Immature natural killer cell (primary cell): ENCODE results near the gene KRT5. TPM values are rescaled to one million over a fixed set of nuclear protein-coding genes. Genes with fewer than 3 reads are reported as not detected.

Experiments used
- DNase-seq, 3 donors: peaks; one replicate each; pipeline ENCODE4 v3.0.0; 2022; ENCODE audit warnings: mixed read lengths in 1 of 3
- H3K27ac Mint-ChIP-seq, 6 donors: one replicate each; pipeline ENCODE4 v1.8.0; 2020; ENCODE audit warnings: mixed read lengths in 6 of 6, mild to moderate bottlenecking in 5 of 6, inconsistent platforms in 4 of 6, moderate library complexity in 3 of 6
- H3K27me3 Mint-ChIP-seq, 3 donors: one replicate each; pipeline ENCODE4 v1.8.0; 2020 to 2021; ENCODE audit warnings: low read depth in 3 of 3, mild to moderate bottlenecking in 3 of 3, mixed read lengths in 3 of 3, moderate library complexity in 3 of 3, inconsistent platforms in 1 of 3
- H3K36me3 Mint-ChIP-seq, 3 donors: one replicate each; pipeline ENCODE4 v1.8.0; 2020; ENCODE audit warnings: mixed read lengths in 3 of 3, inconsistent platforms in 2 of 3, mild to moderate bottlenecking in 2 of 3
- H3K4me1 Mint-ChIP-seq, 2 donors: one replicate each; pipeline ENCODE4 v1.8.0; 2020; ENCODE audit warnings: inconsistent platforms in 2 of 2, mild to moderate bottlenecking in 2 of 2, mixed read lengths in 2 of 2, moderate library complexity in 1 of 2
- H3K4me3 Mint-ChIP-seq, 5 donors: one replicate each; pipeline ENCODE4 v1.8.0; 2020; ENCODE audit warnings: mild to moderate bottlenecking in 5 of 5, mixed read lengths in 5 of 5, inconsistent platforms in 3 of 5, moderate library complexity in 3 of 5
- H3K9me3 Mint-ChIP-seq, 6 donors: one replicate each; pipeline ENCODE4 v1.8.0; 2020; ENCODE audit warnings: mild to moderate bottlenecking in 6 of 6, mixed read lengths in 6 of 6, inconsistent platforms in 4 of 6, moderate library complexity in 3 of 6
- polyA plus RNA-seq, 3 donors: library from polyadenylated mRNA; unstranded; fragments of 300-500 nt; fragmentation: Illumina TruSeq; gene quantifications; one replicate each; pipeline ENCODE4 v1.2.3, GENCODE V29; 2021

Gene KRT5
- polyA plus RNA-seq, 3 donors from 2014 or later: not detected

DNA sequence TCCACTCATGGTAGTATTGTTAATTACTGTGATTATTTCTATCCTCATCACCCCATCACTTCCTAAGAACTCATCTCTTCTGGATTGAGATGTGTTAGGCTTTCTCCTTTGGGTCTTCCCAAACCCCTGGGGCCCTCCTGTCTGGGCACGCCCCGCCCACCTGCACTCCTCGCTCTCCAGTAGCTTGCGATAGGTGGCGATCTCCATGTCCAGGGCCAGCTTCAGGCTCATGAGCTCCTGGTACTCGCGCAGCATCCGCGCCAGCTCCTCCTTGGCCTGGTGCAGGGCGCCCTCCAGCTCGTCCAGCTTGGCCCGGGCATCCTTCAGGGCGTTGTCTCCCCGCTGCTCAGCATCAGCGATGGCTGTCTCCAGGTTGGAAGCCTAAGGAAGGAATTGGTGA lies 25.9 kb upstream of the KRT5 start:
- Mint-ChIP-seq H3K36me3 (peaks cover 0 to 4% (median 3%) of the 10 kb centered on the region in 3 donors), H3K9me3 (no peaks in the 10 kb centered on the region), H3K4me3 (no peak overlapping the region), H3K27me3 (peaks cover 3 to 5% (median 4%) of the 10 kb centered on the region in 3 donors), H3K4me1 (peaks cover 10 to 27% of the 10 kb centered on the region in 2 donors), H3K27ac (no peak overlapping the region)
- no peak for DNase-seq

- peaks cover 4 to 6% (median 5%) of the 10 kb centered on the region in 3 donors for H3K27me3 Mint-ChIP-seq
- H3K4me1 Mint-ChIP-seq: peaks cover 10 to 27% of the 10 kb centered on the region in 2 donors
- peaks cover 0 to 4% (median 3%) of the 10 kb centered on the region in 3 donors for H3K36me3 Mint-ChIP-seq
- peak overlapping the region in 1 of 6 donors; percentile 8 for H3K27ac Mint-ChIP-seq
- no peaks in the 10 kb centered on the region for H3K9me3 Mint-ChIP-seq
- DNase-seq: no peak
- no peak overlapping the region for H3K4me3 Mint-ChIP-seq
Observed at GRCh38 chr12:52543985-52544883, 24.0 kb upstream of the KRT5 start.

GRCh38 chr12:52542785-52543318 lies 22.7 kb upstream of the KRT5 start:
- Mint-ChIP-seq H3K9me3 (no peaks in the 10 kb centered on the region), H3K4me1 (peaks cover 10 to 25% of the 10 kb centered on the region in 2 donors), H3K36me3 (peaks cover 0 to 4% (median 0%) of the 10 kb centered on the region in 3 donors), H3K4me3 (peak overlapping the region in 1 of 5 donors; percentile 8), H3K27me3 (peaks cover 3 to 6% (median 5%) of the 10 kb centered on the region in 3 donors), H3K27ac (peak overlapping the region in 5 of 6 donors; percentile 66 to 89 (median 83))
- DNase-seq: peak; percentile 44 to 46 (median 45)

GRCh38 chr12:52542157-52542556 lies 22.0 kb upstream of the KRT5 start:
- no peaks in the 10 kb centered on the region for H3K9me3 Mint-ChIP-seq
- peaks cover 3 to 5% (median 5%) of the 10 kb centered on the region in 3 donors for H3K27me3 Mint-ChIP-seq
- H3K36me3 Mint-ChIP-seq: peaks cover 0 to 4% (median 0%) of the 10 kb centered on the region in 3 donors
- no peak for DNase-seq
- H3K4me1 Mint-ChIP-seq: peaks cover 10 to 19% of the 10 kb centered on the region in 2 donors
- H3K27ac Mint-ChIP-seq: peak overlapping the region in 4 of 6 donors; percentile 29 to 89 (median 73)
- H3K4me3 Mint-ChIP-seq: no peak overlapping the region

DNA sequence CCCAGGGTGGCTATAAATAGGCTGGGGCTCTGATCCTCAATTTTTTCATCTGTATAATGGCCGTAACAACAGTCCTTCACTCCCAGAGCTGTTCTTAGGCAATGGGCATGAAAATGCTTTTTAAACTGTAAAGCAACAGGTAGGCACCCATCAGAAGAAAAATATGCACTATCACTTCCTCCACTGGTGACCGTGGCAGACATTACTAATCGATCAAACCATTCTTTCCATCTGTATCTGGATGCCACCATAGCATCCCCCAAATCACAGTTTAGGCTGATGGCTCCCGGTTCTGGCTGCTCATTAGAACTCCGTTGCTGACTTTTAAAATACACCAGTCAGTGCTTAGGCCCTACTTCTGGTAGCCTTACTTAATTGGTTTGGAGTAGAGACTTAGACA lies 21.5 kb upstream of the KRT5 start:
- H3K27me3 Mint-ChIP-seq: peaks cover 3 to 4% (median 3%) of the 10 kb centered on the region in 3 donors
- H3K27ac Mint-ChIP-seq: peak overlapping the region in 3 of 6 donors; percentile 19 to 89 (median 83)
- peaks cover 10 to 19% of the 10 kb centered on the region in 2 donors for H3K4me1 Mint-ChIP-seq
- no peak overlapping the region for H3K4me3 Mint-ChIP-seq
- H3K9me3 Mint-ChIP-seq: no peaks in the 10 kb centered on the region
- peaks cover 0 to 4% (median 0%) of the 10 kb centered on the region in 3 donors for H3K36me3 Mint-ChIP-seq
- no peak for DNase-seq

- Mint-ChIP-seq H3K36me3 (peaks cover 0 to 4% (median 0%) of the 10 kb centered on the region in 3 donors), H3K4me1 (peaks cover 10 to 19% of the 10 kb centered on the region in 2 donors), H3K4me3 (no peak overlapping the region), H3K27ac (no peak overlapping the region), H3K27me3 (peaks cover 2 to 4% (median 3%) of the 10 kb centered on the region in 3 donors), H3K9me3 (no peaks in the 10 kb centered on the region)
- DNase-seq: no peak
Observed at GRCh38 chr12:52540531-52540930, 20.3 kb upstream of the KRT5 start.

- H3K27ac Mint-ChIP-seq: no peak overlapping the region
Observed at GRCh38 chr12:52539821-52540173, 19.6 kb upstream of the KRT5 start.

DNA sequence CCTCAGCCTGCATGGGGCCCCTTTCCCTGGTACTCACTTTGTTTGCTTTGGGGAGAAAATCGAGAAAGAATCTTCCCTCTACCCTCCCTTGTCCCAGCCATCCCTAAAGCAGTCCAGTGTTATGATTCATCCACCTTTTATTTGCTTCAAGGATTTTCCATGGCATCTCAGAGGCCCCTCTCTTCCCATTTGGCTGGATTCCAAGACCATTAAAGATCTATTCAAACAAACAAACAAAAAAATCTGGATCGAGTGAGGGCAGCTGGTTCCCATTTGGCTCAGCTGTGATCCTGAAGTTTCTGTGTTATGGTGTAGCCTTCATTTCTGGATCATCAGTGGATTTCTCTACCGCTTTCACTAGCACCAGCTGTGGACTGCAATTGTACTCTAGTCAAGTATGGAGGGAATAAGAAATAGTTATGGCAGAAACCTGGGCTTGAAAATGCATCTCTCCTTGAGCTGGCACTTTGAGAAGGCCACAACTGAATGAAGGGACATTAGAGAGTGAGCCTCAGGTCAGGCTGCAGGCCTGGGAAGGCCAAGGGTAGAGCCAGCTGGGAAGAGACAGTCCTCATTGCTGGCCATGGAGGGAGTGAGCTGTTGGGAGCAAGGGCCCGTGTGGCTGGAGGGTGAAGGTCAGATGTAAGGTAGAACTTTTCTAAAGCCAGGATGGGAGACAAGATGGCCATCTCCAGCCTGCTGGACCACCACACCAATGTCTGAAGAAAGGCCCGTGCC lies 19.1 kb upstream of the KRT5 start:
- peak overlapping the region in 1 of 6 donors; percentile 30 for H3K27ac Mint-ChIP-seq
- no peaks in the 10 kb centered on the region for H3K9me3 Mint-ChIP-seq
- no peak overlapping the region for H3K4me3 Mint-ChIP-seq
- peaks cover 0 to 4% (median 0%) of the 10 kb centered on the region in 3 donors for H3K36me3 Mint-ChIP-seq
- H3K4me1 Mint-ChIP-seq: peaks cover 10 to 19% of the 10 kb centered on the region in 2 donors
- H3K27me3 Mint-ChIP-seq: peaks cover 2 to 5% (median 3%) of the 10 kb centered on the region in 3 donors
- DNase-seq: no peak

More at GRCh38 chr12:52539821-52540173, 19.6 kb upstream of the KRT5 start:
- DNase-seq: no peak
- H3K4me3 Mint-ChIP-seq: no peak overlapping the region
- H3K4me1 Mint-ChIP-seq: peaks cover 10 to 19% of the 10 kb centered on the region in 2 donors
- peaks cover 0 to 4% (median 0%) of the 10 kb centered on the region in 3 donors for H3K36me3 Mint-ChIP-seq
- peaks cover 2 to 3% (median 3%) of the 10 kb centered on the region in 3 donors for H3K27me3 Mint-ChIP-seq
- no peaks in the 10 kb centered on the region for H3K9me3 Mint-ChIP-seq

GRCh38 chr12:52537101-52537500 lies 16.9 kb upstream of the KRT5 start:
- Mint-ChIP-seq H3K27ac (no peak overlapping the region), H3K9me3 (no peaks in the 10 kb centered on the region), H3K36me3 (no peaks in the 10 kb centered on the region), H3K27me3 (peaks cover 0 to 6% (median 5%) of the 10 kb centered on the region in 3 donors), H3K4me1 (peaks cover 0 to 2% of the 10 kb centered on the region in 2 donors), H3K4me3 (no peak overlapping the region)
- DNase-seq: no peak

DNA sequence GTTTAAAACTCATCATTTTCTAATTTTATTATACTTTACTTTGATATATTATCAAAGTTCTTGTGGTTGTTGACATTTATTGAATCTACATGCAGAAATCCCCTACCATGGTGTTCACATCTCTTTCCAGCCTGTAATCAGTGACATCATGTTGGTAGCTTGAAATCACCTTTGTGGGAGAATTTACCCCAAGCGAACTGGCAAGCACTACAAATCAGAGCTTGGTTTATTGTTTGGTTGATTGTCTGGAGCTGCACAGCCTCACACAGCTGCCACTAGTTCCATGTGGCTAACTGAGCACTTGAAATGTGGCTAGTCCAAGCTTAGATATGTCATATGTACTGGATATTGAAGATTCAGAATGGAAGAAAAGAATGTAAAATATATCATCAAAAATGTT lies 15.4 kb upstream of the KRT5 start:
- no peak for DNase-seq
- peaks cover 0 to 5% (median 5%) of the 10 kb centered on the region in 3 donors for H3K27me3 Mint-ChIP-seq
- H3K4me1 Mint-ChIP-seq: no peaks in the 10 kb centered on the region
- no peaks in the 10 kb centered on the region for H3K36me3 Mint-ChIP-seq
- no peak overlapping the region for H3K27ac Mint-ChIP-seq
- H3K4me3 Mint-ChIP-seq: no peak overlapping the region
- no peaks in the 10 kb centered on the region for H3K9me3 Mint-ChIP-seq

- H3K4me1 Mint-ChIP-seq: no peaks in the 10 kb centered on the region
- DNase-seq: no peak
- H3K27me3 Mint-ChIP-seq: peaks cover 3 to 8% (median 5%) of the 10 kb centered on the region in 3 donors
- H3K36me3 Mint-ChIP-seq: peaks cover 0 to 4% (median 0%) of the 10 kb centered on the region in 3 donors
- no peak overlapping the region for H3K4me3 Mint-ChIP-seq
- no peak overlapping the region for H3K27ac Mint-ChIP-seq
- H3K9me3 Mint-ChIP-seq: no peaks in the 10 kb centered on the region
Observed at GRCh38 chr12:52534482-52534881, 14.3 kb upstream of the KRT5 start.

DNA sequence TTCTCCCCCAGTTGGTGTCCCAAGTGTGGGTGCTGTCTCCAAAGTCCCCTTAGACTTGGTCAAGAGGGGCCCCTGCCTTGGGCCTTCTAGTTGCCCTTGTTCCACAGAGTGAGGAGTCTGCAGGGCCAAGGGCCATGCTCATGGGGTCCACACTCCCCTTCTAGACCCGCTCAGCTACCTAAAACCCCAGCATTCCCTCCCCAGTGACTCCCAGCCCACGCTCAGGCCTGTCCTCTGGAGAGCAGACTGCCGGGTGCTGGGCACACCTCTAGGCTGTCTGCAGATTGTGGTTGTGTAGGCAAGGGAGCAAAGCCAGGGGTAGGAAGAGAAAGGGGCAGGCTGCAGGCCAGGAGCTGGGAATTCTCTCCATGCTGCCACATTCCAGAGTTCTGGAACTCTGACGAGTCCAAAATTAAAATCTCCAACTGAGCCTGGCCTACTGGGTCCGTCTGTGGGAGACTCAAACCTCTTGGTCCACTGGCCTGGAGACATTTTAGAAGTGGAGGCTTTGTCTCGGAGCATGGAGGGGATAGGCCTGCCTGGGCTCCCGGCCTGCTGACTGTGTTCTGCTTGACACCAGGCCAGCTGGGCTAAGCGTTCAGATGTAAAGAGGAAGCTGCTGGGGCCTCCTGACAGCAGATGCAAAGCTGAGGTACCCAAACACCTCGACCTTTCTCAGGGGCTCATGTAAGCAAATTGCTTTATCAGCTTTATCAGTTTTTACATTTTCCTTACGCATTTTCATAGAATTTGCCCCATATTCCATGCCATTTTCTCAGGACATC lies 13.7 kb upstream of the KRT5 start:
- Mint-ChIP-seq H3K9me3 (no peaks in the 10 kb centered on the region), H3K27me3 (peaks cover 3 to 10% (median 5%) of the 10 kb centered on the region in 3 donors), H3K36me3 (peaks cover 0 to 4% (median 0%) of the 10 kb centered on the region in 3 donors), H3K27ac (no peak overlapping the region), H3K4me1 (no peaks in the 10 kb centered on the region), H3K4me3 (no peak overlapping the region)
- no peak for DNase-seq

- peaks cover 3 to 10% (median 5%) of the 10 kb centered on the region in 3 donors for H3K27me3 Mint-ChIP-seq
- no peak overlapping the region for H3K4me3 Mint-ChIP-seq
- H3K36me3 Mint-ChIP-seq: peaks cover 0 to 4% (median 0%) of the 10 kb centered on the region in 3 donors
- no peaks in the 10 kb centered on the region for H3K9me3 Mint-ChIP-seq
- DNase-seq: no peak
- peaks cover 5 to 8% of the 10 kb centered on the region in 2 donors for H3K4me1 Mint-ChIP-seq
- peak overlapping the region in 1 of 6 donors; percentile 58 for H3K27ac Mint-ChIP-seq
Observed at GRCh38 chr12:52532636-52533035, 12.4 kb upstream of the KRT5 start.
